ENCODE measurements around the gene LETM1. TPM values are rescaled to one million over a fixed set of nuclear protein-coding genes. Genes with fewer than 3 reads are reported as not detected.

The LETM1 gene
- total and polyA plus RNA-seq, 2 of the 8 experiments (the other 6 are each of a cell fraction or from before 2014, with no cell fraction given) = 19.8 to 50.1 TPM

DNA sequence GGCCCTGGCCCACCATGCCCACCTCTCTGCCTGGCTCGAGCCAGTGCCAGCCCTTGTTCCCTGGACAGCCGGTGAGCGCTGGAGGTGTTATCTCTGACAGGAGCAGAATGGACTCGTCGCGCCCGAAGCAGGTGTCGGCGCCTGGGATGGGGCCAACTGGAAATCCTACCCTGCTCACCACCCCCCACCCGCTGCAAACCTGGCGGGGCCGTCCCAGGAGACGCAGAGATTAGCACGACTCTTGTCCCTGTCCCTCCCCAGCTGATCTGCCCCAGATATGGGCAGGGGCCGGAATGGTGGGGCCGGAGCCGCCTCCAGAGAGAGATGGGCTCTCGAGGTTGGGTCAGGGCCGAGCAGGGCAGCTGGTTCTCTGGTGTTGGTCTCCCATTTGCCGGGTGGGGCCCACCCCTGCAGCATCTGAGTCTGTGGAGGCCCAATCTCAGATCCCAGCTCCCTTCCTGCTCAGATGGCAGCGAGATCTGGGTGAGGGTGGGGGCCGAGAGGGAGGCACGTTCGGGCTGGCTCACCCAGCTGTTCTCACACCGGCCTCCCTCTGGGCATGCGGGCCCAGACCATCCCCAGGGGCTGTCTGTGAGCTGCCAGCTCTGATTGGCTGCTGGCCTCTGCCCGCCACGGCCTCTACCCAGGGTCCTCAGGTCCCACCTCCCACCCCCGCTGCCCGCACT, 83.0 kb downstream of the LETM1 start (continued):
- TF ChIP-seq CHD7 (IDR thresholded peaks at IDR 0.05; ENCODE audit: insufficient replicate concordance, low read length) = no peak
